Subcutaneous adipose tissue (tissue), 4 donors: ENCODE data around the gene TOB1. TPM values are rescaled to one million over a fixed set of nuclear protein-coding genes. Genes with fewer than 3 reads are reported as not detected.

Source experiments
- total RNA-seq, 4 donors: library from RNA; depleted of rRNA; stranded (reverse); fragments of >200 nt; gene quantifications; one replicate each; pipeline ENCODE4 v1.1.0, GENCODE V29; 2016
- TF ChIP-seq, protein P1 (sequence below): fragments of 450-650 bp; IDR thresholded peaks from one replicate; pipeline ENCODE4 v1.5.1; 2016; ENCODE audit warnings: low read depth, mild to moderate bottlenecking, control low read depth, antibody characterized with exemption, moderate library complexity

Gene TOB1
- total RNA-seq, 4 donors from 2014 or later: 19.5 to 67.2 (median 24.5) TPM

DNA sequence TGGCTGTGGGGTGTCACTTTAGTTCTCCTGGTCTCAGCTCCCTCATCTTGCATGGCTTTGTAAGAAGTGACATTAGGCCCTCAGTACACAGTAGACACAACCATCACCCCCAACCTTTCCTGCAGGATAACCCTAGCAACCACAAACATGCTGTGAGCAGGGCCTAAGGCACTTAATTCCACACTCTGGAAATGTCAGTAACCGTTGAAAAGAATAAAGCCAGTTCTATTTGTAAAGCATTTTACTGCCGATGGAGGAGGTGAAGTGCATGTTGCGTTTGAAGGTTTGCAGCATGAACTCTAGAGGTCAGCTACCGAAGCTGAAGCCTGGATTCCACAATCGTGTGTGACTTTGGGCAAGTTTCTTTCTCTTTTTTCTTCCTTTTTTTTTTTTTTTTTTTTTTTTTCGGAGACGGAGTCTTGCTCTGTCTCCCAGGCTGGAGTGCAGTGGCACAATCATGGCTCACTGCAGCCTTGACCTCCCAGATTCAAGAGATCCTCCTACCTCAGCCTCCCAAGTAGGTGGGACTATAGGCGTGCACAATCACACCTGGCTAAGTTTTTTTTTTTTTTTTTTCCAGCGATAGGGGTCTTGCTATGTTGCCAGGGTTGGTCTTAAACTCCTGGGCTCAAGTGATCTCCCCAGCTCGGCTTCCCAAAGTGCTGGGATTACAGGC lies 26.1 kb upstream of the TOB1 start:
- TF ChIP-seq, protein P1, sequence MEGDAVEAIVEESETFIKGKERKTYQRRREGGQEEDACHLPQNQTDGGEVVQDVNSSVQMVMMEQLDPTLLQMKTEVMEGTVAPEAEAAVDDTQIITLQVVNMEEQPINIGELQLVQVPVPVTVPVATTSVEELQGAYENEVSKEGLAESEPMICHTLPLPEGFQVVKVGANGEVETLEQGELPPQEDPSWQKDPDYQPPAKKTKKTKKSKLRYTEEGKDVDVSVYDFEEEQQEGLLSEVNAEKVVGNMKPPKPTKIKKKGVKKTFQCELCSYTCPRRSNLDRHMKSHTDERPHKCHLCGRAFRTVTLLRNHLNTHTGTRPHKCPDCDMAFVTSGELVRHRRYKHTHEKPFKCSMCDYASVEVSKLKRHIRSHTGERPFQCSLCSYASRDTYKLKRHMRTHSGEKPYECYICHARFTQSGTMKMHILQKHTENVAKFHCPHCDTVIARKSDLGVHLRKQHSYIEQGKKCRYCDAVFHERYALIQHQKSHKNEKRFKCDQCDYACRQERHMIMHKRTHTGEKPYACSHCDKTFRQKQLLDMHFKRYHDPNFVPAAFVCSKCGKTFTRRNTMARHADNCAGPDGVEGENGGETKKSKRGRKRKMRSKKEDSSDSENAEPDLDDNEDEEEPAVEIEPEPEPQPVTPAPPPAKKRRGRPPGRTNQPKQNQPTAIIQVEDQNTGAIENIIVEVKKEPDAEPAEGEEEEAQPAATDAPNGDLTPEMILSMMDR: no peak

DNA sequence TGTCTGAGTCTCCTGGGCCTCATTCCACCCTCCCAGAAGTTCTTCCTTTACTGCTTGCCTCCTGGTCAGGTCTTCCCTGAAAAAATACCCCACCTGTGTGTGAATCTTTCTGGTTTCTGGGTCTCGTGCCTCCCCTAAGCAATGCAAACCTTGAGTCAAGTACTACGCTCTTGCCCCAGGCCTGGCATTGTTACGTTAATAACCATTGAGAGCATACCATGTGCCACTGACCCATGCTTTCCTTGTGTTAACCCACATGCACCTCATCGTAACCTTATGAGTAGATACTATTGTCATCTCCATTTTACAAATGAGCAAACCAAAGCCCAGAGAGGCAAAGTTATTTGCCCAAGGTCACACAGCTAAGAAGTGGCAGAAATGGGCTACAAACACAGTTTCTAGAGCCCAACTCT lies 25.4 kb upstream of the TOB1 start:
- TF ChIP-seq, protein P1: no peak

DNA sequence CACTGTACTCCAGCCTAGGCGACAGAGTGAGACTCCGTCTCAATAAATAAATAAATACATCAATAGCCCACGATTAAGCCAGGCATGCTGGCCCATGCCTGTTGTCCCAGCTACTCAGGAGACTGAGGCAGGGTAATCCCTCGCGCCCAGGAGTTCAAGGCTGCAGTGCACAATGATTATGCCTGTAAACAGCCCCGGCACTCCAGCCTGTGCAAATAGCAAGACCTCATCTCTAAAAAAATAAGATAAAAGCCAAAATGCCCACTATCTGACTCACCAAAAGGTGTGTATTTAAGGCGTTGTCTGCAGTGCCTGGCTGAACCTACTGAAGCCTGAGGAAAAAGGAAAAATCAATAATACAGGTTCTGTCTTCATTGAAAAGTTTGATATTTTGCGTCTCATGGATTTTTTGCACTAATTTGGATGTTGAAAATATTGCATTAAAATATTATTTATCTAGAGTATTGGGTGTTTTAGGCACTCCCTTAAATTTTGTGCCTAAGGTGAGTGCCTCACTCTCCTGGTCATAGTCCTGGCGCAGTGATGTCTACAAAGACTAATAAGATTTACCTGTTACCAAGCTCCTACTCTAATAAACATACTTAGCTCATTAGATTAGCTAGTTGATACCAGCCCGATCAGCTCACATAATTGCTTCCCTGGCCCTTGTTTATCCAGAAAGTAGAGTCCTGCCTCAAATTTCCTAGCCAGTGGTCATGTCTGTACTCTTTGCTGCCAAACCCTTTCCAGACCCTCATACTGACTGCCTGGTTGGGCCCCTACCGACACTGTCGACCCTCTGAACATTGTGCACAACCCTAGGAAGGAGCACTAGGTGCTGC lies 24.7 kb upstream of the TOB1 start:
- TF ChIP-seq, protein P1: no peak

DNA sequence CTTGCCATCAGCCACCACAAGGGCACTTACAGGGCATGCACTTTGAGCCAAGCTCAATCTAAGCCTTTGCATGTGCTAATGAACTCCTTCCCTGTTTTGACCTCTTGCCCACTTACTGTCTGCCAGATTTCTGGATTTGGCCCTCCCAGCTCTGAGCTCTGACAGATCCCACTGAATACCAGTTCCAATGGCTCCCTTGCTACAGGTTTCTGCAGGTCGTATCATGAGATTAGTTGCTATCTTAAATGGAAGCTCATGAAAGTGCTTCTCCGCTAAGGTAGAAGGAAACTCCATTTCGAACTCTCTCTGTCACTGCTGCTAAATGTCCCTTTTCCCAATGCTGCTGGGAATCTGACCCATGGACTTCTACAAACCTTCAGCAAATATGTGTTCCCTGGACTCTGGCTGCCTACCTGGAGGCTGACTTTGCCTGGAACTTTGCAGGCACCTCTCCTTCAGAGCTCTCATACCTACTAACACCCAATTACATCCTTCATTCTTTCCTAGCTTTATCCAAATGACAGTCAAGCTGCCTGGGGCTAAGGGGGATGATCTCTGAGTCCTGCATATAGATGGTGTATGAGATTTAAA lies 23.5 kb upstream of the TOB1 start:
- TF ChIP-seq, protein P1: no peak

DNA sequence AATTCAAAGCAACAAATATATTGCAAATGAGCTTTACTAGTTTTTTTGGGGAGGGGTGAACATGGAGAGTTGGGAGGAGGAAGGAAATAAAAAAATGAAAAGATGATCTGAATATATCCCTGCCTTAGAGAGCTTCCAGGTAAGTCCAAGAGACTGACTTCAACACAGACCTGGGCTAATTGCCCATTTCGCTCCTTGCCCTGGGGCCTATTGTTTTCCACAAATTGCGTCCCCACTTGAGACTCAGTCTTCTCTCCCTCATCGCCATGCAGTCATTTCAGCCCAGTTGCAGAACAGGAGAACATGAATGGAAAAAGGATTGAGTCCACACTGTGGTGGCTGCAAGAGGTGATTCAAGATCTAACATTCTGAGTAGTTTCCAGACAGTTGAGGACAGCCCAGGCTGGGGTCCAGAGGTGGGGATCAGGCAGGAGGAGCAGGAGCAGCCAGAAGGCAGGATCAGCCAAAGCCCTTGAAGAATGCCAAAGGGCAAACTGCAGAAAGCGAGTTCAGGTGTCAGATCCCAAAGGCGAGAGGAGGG lies 21.6 kb upstream of the TOB1 start:
- TF ChIP-seq, protein P1: no peak

DNA sequence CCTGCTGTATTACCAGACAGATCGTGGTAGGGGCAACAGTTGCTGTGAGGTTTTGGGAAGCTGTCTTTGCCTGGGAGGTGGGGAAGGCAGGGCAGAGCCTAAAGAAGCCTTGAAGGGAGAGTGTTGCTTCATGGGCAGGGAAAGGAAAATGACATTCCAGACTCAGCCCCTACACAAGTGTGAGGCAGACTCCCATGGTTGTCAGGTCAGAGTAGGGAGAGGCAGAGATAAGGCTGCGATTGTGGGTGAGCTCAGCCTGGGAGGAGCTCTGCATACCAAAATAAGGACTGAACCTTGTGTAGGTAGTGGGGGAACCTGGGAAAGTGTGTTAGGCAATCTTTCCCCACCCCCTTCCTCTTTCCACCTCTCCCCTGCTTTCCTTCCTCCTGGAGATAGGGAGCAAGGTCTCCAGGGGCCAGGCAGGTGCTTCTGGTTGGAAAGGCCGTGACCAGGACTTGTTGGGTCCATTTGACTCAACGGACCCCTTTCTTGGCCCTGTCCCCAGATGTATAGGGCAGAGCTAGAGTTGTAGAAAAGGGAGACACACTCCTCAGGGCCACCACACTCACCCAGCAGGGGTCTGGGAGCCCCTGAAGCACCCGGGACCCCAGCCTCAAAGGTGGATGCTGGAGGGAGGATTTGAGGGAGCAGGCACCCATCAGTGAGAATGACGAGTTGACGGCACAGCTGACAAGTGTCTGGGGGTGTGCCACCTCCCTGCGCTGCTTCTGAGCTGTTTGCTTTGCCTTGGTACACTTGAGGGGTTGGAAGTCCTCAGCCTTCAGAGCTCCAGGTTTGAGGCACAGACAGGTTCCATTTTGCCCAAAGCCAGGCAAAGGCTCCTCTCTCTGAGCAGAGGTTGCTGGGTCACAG lies 18.5 kb upstream of the TOB1 start:
- TF ChIP-seq, protein P1: no peak
